NCI-H345 treated with DMSO at 0.1 percent for 48 hours (cell line): ENCODE data around the gene PRUNE1.

Source experiments
- DNase-seq: peaks from one replicate; lab custom pipeline; 2025; ENCODE audit not compliant: unreplicated experiment; lab: John Stamatoyannopoulos, UW

PRUNE1 gene

GRCh38 chr1:150976879-150977694 lies 31.2 kb upstream of the PRUNE1 start:
- no peak for DNase-seq

DNA sequence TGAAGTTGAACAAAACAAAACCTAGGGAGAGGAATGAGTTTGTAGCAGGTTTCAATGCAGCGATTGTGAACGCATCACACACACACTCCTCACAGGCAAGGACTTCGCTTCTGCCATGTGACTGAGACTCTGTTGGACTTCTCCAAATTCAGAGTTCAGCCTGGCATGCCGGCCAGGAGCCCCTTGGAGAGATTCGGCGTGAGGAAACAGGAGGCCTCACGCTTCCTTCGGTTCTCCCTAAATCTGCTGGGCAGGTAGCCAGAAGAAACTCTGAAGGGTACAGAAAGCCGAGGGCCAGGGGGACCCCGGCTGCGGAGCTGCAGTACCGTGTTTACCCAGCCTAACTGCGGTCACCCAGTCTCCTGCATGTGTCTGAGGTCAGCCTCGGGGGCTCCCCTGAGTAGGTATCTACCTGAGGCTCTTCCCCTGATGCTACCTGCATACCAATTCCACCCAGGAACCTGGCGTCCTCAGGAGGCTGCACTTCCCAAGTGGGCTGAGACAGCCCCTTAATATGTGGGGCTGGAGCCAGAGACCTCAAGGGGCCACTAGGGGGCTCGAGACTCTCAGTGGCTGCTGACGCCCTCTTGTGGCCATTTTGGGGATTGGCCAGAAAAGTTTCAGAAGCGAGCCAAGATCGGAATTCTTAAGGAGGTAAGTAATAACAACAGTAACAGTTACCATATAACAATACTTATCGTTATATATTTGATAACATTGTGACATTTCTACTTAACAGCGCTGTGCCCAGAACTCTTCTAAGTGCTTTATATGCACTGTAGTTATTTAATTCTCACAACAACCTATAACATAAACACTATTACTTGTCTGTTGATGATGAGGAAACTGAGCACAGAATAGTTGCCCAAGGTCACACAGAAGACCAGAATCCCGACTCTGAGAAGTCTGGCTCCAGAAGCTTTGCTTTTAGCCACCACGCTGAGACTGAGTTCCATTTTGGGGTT lies 28.9 kb upstream of the PRUNE1 start:
- peak; percentile 96 for DNase-seq

DNA sequence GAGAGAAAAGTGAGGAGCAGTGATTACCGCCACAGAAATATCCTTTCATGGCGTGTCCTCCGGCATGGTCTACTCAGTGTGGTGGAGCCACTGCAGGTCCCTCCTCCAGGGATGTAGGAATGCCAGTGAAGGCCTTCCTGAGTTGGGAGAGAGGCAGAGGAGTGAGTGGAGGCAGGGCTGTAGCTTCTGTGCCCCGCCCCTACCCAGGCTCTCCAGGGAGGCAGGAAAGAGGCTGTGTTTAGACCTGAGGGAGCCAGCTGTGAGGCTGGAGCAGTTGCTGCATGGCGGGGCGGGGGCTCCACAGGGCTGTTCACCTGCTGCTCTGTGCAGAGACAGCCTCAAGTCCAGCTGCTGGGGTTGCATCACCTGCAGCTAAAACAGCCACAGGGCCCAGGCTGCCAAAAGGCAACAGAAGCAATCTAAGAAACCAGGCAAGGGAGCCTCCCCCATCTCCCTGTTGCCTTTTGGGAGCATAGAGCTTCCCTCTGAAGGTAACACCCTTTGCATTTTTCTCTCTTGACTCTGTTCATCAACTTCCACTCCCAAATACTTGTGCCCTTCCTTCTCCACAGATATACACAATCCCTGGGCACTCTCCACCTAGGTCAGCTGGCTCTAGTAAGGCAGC lies 27.0 kb upstream of the PRUNE1 start:
- DNase-seq, result peak; percentile 96

GRCh38 chr1:150981805-150982712 lies 26.2 kb upstream of the PRUNE1 start, which contains the start of gene ANXA9:
TSS of gene ANXA9 (plus strand) at chr1:150982292. CDS start at chr1:150983106, 814 bp downstream.
- no peak for DNase-seq

DNA sequence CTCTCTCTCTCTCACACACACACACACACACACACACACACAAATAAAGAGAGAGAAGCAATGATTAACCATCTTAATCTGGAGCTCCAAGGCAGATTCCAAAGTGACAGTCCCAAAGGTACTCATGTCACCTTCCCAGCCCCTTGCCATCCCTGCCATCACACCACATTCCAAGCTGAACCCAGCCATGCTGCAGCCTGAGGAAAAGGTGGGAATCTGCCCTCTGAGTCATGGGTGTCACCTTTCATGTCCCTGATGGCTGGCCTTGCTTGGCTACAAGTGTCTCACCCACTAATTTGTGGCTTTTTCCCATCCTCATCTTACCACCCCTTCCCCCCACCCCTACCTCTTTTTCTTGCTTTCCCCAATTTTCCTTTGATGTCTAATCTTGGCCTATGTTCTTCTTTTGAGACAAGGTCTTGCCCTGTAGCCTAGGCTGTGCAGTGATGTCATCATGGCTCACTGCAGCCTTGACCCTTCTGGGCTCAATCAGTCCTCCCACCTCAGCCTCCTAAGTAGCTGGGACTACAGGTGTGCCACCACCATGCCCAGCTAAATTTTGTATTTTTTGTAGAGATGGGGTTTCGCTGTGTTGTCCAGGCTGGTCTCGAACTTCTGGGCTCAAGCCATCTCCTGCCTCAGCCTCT lies 22.9 kb upstream of the PRUNE1 start:
- DNase-seq, result no peak

DNA sequence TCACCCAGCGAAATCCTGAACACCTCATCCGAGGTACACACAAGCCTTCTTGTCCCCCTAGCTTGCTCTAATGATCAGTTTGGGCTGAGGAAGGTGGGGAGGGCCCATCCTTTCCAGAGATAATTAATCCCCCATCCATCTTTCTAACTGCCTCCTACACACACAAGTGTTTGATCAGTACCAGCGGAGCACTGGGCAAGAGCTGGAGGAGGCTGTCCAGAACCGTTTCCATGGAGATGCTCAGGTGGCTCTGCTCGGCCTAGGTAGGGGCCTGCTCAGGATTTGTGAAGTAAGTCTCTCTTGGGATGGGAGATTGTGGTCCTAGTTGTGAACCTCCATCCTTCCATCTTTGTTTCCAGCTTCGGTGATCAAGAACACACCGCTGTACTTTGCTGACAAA lies 20.3 kb upstream of the PRUNE1 start:
- peak; percentile 22 for DNase-seq

DNA sequence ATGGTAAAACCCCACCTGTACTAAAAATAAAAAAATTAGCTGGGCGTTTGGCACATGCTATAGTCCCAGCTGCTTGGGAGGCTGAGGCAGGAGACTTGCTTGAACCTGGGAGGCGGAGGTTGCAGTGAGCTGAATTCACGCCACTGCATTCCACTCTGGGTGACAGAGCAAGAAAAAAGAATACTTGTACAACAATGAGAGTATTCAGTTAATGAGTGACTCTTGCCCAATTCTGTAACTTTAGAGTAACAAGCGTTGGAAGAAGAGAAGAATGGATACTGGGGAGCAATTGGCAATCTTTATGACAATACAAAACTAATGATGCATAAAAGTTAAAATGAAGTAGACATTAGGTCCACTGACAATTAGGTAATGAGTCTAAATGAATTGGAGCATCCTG lies 15.6 kb upstream of the PRUNE1 start:
- DNase-seq, result no peak

DNA sequence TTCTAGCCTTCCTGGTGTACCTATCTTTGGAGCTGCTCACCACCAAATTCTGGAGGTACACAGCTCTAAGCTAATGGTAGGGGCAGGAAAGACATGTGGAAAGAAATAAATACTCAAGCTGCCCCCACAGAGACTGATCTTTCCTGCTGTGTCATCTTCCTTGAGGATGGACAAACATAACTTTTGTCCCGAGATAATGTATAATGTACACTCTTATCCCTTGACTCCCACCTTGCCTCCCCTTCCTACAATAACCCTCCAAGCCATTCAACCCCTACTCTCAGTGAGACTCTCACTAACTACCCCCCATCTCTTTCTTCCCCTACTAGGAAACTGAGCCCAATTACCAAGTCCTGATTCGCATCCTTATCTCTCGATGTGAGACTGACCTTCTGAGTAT lies 14.0 kb upstream of the PRUNE1 start:
- DNase-seq, result no peak

GRCh38 chr1:150995460-150995859 lies 12.8 kb upstream of the PRUNE1 start:
- no peak for DNase-seq

GRCh38 chr1:150995896-150996295 lies 12.4 kb upstream of the PRUNE1 start:
- DNase-seq, result peak; percentile 29

DNA sequence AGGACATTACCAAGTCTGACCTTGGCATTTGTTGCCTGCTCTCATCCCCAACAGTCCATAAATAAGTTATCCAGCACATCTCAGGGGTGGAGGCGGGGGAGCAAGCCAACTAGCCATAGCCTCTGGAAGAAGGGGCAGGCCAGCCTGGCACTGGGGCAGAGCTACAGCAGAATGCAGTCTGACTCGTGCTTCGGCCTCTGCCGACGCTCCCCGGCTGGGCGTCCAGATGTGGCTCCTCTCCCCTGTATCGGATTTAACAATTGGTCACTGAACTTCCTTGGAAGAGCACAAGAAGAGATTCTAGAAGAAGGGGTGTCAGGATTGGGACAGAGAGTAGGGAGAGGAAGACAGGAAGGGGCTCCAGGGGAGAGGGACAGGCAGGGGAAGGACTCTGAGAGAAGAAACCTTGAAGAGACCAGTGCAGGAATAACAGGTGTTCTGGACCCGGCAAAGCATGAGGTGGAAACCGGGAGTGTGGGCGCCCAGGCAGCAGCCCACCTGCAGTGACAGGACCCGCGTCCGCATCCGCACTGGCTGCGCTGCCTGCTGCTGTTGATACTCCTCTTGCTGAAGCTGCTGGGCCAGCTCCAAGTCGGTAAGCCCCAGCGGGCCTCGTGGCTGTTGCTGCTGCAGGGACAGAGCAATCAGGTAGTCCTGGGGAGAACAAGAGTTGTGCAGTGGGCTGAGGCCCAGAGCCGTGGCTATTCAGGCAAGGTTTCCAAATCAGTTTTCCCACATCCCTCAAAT lies 10.9 kb upstream of the PRUNE1 start:
- DNase-seq, result no peak

DNA sequence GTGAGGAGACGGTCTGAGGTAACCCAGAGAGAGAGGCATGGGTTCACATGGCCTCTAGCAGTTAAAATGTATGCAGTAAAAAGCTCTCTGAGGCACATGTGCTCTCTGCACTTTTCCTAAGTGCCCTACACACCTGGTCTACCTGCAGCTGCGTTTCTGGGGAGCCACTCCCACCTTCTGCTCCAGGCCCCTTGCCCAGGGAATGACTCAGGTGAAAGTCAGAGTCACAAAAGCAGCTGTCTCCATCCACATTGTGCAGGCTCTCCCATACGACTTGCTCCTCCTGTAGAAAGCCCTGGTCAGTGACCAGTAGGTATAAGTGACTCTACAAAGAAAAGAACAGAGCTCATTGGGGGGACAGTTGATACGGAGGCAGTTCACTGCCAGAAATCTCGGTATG lies 10.3 kb upstream of the PRUNE1 start:
- DNase-seq, result no peak

DNA sequence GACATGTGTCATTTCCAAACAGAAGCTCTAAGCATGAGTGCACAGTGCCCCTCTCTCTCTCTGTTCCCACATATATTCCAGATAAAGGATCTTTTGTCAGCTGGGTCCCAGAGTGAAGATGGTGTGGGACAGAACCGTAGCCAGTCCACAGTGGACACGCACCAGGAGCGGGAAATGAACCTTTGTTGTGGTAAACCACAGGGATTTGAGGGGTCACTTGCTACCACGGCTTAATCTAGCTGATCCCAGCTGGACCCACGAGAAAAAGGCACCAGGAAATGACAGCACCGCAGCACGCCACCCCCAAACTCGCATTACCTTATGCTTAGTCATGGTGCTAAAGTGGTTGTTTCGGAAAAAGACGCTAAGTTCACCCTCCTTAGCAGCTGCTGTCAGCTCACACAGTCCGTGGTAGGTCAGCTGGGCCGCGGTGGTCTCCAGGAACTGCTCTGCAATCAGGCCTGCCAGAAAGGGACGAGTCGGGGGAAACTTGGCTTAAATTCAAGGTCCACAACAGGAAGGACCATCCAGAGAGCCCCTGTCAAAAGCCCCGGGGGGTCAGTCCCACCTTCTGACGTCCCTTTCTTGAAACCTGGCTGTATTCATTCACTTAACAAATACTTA lies 9.1 kb upstream of the PRUNE1 start:
- no peak for DNase-seq

DNA sequence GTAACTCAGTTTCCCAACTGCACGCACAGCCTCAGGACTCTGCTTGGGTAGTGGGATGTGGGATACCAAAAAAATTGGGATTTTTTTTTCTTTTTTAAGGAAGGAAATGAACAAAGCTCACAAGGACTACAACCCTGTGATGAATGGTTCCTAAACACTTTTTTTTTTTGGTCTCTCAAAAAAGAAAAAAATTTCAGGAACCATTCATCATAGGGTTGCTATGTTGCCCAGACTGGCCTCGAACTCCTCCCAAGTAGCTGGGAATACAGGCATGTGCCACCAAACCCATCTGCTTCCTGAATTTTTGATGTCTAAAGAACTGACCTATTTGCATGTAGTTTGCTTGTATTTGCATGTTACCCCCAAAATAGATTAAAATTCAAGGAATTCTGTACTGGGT lies 8.3 kb upstream of the PRUNE1 start:
- no peak for DNase-seq

DNA sequence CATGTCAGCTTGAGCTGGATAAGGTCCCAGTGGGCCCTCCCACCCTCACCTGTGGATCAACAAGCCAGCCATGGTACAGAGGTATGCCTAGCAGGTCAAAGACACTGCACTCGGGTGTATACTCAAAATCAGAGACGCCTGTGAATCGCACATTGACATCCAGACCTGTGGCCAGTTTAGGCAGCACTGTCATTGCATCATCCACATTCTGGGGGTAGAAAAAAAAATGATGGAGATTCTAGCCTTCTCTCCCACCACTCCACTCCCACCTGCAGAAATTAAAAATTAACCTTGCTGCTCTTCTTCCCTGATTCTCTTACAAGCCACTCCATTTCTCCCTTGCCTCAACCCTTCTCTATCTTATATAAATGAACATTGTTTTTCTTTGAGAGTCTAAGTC lies 7.8 kb upstream of the PRUNE1 start:
- DNase-seq, result no peak

DNA sequence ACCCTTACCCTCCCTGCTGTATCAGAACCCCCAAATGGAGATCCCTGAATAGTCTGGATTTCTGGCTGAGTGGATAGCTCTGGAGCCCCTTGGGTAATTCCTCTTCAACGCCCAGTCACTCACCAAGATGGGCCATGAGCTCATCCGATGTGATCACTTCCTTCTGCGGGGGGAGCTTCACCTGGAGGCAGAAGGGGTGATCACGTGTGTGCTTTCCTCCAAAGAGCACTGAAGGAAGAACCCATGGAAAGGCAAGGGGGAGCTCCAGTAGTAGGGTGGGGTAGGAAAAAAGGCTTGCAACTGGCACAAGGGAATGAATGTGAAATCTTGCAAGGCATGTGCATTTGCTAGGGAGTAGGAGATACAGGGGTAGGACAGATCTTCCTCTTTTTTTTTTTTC lies 6.6 kb upstream of the PRUNE1 start:
- no peak for DNase-seq

GRCh38 chr1:151002051-151002450 lies 6.2 kb upstream of the PRUNE1 start:
- DNase-seq, result no peak

- no peak for DNase-seq
Observed at GRCh38 chr1:151002611-151003010, 5.6 kb upstream of the PRUNE1 start.

DNA sequence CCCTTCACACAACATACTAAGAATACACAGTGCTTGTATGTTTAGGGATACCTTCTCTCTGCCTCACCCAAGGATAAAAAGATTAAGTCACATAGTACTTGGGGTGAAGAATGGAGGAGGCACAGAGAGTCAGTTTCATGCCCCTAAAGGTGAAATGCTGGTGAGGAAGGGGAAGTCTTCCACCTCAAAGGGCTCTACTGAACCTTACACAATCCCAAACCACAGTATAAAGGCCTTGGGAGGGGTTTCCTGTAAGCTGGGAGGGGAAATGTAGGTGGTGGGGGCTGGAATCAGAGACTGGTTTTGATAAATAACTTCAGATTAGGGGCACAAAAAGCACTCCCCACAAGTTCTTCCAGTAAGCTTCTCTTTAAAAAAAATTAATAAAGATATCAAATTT lies 5.1 kb upstream of the PRUNE1 start:
- DNase-seq, result no peak
